ENCODE data around the gene KCNS3.

DNA sequence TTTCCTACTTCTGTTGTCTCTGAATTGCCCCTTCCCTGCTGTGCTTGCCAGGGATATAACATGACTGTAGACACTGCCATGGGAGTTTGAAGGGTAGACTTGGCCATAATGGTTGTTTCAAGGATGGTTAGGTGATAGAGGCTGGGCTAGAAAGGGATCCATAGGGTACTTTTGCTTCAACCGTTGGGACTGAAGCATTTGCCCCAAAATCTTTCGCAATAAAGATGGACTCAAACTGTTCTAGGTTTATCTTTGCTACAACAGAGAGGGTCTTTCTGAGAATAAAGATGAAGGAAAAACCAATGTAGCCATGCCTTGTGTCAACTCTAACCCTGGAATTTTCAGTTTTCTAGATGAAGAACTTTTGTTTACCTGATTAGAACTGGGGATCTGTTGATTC, 35.0 kb upstream of the KCNS3 start:
- TF ChIP-seq FOXM1 (IDR thresholded peaks at IDR 0.05; ENCODE audit: low read depth) (no peak), ZBTB33 (IDR thresholded peaks at IDR 0.05; ENCODE audit: borderline replicate concordance, low read depth) (no peak), USF1 (IDR thresholded peaks at IDR 0.05; ENCODE audit: borderline replicate concordance, low read depth) (no peak), RAD21 (IDR thresholded peaks at IDR 0.05; ENCODE audit: low read length) (no peak), YY1 (IDR thresholded peaks at IDR 0.05; ENCODE audit: low read depth) (no peak), EZH2phosphoT487 (IDR thresholded peaks at IDR 0.05; ENCODE audit: borderline replicate concordance, low read depth) (no peak), POLR2AphosphoS5 (IDR thresholded peaks at IDR 0.05; ENCODE audit: low read depth, low read length) (no peak), RFX5 (IDR thresholded peaks at IDR 0.05; ENCODE audit: low read length) (no peak), MAX (IDR thresholded peaks at IDR 0.05; ENCODE audit: low read depth) (no peak), SMC3 (IDR thresholded peaks at IDR 0.05; ENCODE audit: low read depth, low read length) (no peak)
- TF ChIP-seq, protein P1, sequence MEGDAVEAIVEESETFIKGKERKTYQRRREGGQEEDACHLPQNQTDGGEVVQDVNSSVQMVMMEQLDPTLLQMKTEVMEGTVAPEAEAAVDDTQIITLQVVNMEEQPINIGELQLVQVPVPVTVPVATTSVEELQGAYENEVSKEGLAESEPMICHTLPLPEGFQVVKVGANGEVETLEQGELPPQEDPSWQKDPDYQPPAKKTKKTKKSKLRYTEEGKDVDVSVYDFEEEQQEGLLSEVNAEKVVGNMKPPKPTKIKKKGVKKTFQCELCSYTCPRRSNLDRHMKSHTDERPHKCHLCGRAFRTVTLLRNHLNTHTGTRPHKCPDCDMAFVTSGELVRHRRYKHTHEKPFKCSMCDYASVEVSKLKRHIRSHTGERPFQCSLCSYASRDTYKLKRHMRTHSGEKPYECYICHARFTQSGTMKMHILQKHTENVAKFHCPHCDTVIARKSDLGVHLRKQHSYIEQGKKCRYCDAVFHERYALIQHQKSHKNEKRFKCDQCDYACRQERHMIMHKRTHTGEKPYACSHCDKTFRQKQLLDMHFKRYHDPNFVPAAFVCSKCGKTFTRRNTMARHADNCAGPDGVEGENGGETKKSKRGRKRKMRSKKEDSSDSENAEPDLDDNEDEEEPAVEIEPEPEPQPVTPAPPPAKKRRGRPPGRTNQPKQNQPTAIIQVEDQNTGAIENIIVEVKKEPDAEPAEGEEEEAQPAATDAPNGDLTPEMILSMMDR (IDR thresholded peaks at IDR 0.05): no peak
- TF ChIP-seq, protein P2, sequence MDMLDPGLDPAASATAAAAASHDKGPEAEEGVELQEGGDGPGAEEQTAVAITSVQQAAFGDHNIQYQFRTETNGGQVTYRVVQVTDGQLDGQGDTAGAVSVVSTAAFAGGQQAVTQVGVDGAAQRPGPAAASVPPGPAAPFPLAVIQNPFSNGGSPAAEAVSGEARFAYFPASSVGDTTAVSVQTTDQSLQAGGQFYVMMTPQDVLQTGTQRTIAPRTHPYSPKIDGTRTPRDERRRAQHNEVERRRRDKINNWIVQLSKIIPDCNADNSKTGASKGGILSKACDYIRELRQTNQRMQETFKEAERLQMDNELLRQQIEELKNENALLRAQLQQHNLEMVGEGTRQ (IDR thresholded peaks at IDR 0.05; ENCODE audit: borderline replicate concordance, low read depth, low read length): no peak
